GM19238 (cell line): ENCODE results near the gene SDCBP2.

Source experiments
- DNase-seq: peaks from one replicate; pipeline ENCODE4 v3.0.0; 2011; ENCODE audit warnings: low spot score; ENCODE audit not compliant: insufficient read length

SDCBP2 gene, protein sequence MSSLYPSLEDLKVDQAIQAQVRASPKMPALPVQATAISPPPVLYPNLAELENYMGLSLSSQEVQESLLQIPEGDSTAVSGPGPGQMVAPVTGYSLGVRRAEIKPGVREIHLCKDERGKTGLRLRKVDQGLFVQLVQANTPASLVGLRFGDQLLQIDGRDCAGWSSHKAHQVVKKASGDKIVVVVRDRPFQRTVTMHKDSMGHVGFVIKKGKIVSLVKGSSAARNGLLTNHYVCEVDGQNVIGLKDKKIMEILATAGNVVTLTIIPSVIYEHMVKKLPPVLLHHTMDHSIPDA

DNA sequence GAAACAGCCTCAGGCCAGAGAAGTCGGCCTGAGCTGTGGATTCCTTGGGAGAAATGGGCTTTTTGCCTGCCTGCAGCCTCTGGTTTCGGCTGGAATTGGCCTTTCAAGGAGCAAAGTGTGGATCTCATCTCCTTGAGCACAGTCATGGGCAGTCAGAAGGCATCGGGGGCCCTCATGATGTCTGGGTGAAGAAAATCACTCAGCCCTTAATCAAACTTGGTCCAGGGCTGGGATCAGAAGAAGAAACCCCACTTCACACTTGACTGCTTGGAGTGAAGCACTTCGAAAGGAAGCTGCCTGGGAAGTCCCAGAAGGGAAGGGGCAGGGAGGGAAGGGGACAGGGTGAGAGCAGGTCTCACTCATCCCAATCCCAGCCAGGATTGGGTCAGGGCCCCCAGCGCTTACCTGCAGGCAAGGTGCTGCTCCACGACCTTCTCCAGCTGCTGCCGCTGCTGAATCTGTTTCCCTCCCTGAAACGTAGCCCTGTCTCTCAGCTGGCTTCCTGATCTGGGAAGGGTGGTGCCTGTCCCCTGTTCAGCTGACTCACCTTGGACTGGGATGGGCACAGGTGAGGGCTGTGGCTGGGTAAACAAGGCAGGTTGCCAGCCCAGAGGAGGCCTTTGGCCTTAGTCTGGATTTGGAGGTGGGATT is at the start of gene SDCBP2:
TSS of gene SDCBP2 (minus strand) at position 460 of the 651 bp plus-strand sequence. CDS start 8,723 bp downstream, outside the sequence.
- no peak for DNase-seq

DNA sequence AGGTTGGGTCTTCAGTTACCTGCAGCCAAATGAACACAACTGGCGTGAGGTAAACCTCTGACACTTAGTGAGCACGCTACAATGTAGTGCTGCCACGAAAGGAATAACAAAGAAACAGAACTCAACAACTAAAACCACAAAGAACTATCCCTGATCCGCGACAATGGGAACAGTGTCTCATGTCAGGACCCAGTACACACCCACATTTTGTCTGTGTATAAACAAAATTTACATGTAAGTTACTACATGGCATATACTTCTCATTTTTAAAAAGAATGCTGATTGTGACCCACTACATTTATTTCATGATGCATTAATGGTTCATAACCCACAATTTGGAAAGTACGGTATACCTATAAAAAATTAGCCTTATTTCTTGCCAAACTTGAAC is 49.8 kb upstream of the SDCBP2 start:
- no peak for DNase-seq

DNA sequence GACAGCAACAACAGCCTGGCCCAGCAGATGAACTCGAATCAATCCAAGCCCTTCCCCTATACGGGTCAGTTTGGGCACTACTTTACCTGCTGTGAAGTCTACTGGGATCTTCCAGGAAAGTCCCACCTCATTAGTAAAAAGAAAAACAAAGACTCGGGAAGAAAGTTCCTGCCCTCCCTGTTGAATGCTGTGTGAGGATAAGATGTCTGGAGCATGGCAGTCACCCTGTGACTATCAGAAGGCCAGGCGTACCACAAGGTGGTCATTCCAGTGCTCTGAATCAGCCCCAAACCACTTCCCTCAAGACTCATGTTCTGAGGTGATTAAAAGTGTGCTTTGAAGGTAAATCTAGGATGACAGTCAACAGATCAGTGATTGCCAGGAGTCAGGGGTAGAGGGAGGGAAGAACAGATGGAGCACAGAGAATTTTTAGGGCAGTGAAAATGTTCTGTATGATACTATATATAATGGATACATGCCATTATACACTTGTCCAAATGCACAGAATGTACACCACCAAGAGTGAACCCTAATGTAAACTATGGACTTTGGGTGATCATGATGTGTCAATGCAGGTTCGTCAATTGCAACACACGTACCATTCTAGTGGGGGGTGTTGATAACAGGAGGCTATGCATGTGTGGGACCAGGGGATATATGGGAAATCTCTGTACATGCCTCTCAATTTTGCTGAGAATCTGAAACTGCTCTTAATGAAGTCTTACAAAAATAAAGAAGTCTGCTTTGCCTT is 49.2 kb upstream of the SDCBP2 start:
- no peak for DNase-seq

DNA sequence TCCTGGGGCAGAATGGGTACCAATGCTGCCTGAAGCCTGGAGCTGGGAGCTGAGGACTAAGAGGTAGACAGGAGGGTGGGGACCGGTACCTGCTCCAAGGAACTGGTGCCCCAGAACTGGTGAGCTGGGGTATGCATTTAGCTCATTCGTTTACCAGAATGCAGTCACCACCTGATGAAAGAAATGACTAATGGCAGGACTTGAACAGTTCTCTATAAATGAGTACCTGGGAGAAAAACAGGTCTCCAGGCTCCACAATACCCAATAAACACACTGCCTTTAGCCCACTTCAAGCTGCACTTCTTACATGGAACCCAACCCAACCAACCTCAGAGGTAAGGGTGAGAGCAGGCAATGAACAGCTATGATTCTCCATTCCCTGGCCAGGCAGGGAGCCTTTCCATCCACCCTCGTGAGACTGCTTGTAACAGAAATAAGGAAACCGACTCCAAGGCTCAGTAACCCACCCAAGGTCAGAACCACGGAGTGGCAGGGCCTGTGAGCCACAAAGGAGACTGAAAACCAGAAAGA is 48.5 kb upstream of the SDCBP2 start:
- DNase-seq: no peak

DNA sequence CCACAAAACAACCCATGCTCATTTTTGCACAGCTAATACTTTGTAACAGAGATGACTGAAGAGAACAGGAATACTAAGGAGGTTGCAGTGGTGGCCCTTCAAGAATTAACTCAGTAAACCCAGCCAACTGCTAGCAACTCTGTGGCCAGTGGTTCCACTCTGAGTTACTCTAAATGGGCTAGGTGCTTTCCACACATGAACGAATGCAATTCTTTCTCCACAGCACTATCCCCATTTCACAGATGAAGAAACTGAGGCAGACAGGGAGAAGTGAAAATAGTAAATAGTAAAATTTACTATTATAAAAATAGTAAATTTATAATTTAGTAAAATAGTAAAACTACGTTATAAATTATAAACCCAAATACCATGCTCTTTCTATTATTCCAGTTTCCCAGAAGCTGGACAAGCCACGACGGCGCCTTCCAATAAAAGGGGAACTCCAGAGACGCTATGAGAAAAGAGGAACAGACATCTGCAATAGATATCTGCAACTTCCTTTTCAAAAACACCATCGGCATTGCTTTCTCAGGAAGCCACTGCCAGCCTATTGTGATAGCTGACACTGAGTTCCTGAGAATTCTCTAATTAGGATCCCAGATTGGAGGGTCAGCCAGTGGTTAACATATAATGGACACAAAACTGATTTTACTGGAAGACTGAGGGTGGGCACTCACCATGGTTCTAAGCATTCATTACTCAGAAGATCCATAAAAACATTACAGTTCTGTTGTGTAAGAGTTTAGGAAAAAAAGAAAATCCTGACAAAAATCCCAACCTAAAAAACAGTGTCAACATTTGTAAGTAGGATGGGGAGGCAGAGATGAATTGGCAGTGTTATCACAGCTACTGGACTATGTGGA is 47.7 kb upstream of the SDCBP2 start:
- no peak for DNase-seq

DNA sequence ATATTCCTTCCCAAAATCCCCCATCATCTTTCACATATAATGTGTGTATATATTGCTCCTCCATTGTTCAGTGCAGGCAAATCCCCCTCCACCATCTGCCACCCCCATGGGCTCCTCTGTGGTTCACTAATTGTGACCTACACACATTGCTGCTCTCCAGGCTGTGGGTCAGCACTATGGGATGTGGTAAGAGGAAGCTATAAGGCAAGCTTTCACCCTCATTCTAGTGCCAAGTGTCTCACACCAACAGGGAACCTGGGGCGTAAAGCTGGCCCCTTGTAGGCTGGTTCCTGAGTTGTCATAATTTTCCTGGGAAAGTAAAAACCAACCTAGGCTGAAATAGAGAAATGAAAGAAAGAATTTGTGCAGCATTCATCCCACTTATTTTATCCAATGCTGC is 47.1 kb upstream of the SDCBP2 start:
- no peak for DNase-seq

DNA sequence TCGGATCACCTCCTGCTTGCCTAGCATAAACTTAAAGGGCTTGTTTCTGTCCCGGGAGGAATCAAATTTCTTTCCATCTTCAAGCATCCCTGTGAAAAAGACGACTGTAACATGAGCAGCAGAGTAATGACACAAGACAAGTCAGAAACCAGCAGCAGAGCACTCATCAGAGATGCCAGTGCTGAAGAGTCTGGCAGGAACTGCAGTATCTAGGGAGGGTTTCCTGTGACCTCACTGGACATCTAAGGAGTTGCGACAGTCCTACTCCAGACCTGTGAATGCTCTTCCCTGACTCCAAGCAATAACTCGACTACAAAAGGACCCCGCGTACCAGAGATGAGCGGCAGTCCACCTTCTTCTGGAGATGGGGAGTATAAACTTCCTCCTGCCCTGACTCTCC is 46.6 kb upstream of the SDCBP2 start:
- no peak for DNase-seq

DNA sequence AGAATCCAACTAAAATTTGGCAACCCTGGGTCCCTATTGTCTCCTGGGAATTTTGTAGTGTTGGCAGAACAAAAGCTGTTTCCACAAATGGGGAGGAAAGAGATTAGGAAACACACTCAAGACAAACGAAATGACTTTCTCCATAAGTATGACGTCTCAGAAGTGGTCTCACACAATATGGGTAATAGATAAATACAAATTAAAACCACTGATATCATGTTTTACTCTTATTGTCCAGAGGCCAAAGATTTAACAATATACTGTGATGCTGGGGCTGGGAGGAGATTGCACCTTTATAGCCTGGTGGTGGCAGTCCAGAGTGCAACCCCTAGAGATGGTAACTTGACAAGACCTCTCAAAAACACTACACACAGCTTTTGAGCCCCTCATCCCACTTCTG is 45.3 kb upstream of the SDCBP2 start:
- no peak for DNase-seq

DNA sequence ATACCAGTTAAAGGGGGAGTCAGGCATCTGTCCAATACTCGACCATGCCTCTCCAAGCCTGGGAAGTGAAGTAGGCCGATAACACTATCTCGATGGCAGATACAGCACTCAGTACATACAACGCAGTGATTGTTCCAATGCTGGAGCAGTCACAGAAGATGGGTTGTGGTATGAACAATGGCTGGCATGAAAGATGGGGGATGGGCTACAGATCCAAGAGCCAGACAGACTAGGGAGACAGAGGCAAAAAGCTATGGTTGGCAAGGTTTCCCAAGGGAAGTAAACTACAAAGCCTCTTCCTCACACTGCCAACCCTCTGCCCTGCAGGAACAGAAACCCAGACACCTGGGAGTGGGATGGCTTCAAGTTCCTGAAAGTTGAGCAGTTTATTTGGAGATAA is 44.7 kb upstream of the SDCBP2 start:
- no peak for DNase-seq

DNA sequence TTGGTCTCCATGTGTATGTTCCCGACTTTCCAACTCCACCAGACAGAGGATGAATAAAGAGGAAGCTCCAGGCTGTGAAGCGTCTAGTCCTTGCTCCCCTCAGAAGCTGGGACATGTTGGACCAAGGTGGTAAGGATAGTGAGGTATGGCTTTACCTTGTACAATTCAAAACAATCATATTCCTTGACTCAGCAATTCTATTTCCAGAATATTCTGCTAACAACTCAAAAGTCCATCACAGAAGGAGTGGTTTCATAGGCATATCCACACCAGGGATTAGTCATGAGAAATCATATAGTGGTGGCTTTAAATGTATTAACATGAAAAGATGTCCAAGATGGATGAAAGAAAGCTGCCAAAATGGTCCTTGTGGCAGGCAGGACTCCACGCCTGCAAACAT is 44.1 kb upstream of the SDCBP2 start:
- no peak for DNase-seq

DNA sequence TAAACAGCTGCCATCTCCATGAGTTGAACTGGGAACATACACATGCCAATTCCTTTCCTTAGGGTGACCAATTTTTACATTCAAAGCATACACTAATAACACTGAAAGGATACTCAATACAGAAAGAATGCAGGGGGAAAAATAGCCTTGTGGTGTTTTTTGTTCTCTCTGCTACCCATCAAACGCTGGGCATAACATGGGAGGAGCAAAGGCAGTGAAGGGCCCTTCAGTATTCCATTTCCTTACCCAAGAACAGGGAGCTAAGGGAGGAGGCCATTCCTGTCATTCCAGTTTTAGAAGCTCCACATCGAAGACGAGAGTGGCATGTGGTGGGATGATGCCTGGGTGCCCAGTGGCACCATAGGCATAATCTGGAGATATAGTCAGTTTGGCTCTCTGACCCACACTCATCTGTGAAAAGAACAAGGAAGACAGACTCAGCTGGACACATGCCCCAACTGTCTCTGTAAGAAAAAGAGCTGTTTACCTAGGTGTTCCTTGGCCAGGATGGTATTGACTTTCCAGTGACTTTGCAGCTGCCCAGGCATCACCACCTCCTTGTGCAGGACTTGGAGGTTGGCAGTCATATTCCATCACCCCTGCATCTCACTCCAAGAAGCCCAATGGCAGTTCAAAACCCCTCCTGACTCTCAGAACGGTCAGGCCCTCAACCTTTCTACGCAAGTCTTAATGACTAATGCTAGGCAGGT is 43.0 kb upstream of the SDCBP2 start:
- no peak for DNase-seq

DNA sequence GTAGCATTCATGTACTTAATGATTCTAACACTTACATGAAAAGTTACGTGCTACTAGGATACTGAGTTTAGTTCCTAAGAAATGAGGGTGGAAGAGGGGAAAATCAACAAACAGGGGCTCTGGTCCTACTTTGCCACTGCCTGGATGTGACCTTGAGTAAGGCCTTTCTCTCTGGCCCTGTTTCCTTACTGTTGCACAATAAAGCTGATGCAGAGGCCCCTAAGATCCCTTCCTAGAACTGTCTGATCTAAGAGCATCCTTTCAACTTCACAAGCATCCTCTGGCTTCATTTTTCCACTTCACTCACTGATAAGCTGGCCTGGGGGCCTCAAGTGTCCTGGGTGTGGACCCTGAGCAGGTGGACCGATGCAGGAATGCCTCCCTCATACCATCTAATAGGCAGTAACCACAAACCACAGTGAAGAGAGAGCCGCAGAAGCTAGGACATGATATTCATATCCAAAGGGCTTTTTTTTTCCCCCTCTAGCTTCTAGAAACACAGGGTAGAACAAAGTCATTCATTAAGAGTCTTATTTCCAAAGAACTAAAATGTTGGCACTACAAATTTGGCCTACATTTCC is 42.4 kb upstream of the SDCBP2 start:
- DNase-seq: no peak

DNA sequence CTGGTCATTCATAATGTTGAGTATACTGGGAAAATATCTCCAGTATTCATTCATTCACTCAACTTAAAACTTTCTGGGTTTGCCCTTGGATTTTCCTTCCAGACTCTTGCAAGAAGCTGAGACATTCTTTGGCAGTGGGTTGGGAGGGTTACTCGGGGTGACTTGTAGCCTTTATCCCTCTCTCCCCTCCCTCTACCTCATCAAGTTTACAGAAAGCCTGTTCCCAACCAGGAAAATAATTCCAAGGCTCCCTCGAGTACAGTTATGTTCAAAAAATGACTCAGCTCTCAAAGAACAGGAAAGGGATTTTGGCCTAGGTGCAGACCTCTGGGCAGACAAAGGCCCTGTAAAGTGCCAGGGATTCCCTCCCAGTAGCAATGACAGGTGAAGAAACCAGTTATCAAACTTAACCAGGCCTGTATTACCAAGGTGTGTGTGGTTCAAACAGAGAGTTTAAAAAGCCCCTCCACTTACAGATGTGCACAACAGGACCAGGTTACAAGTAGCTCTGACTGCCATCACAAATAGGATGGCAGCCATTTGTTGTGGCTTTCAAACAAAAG is 41.7 kb upstream of the SDCBP2 start:
- DNase-seq: no peak

DNA sequence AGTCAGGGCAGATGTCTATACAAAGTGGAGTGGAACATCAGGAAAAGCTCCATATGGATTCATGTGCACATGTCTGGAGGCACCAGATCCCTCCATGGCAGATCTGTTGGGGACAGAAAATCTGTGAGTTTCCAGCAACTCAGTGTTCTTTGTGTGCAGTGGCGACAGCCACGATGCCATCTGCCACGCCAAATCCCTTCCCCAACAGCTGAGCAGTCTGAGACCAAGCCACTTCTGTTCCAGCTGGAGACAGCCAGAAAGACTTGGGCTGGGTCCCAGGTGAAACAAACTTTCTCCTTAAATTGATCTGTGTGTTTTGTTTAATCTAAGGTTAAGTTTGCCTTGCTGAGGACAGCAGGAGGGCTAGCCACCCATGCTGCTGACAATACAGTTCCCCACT is 41.0 kb upstream of the SDCBP2 start:
- no peak for DNase-seq

DNA sequence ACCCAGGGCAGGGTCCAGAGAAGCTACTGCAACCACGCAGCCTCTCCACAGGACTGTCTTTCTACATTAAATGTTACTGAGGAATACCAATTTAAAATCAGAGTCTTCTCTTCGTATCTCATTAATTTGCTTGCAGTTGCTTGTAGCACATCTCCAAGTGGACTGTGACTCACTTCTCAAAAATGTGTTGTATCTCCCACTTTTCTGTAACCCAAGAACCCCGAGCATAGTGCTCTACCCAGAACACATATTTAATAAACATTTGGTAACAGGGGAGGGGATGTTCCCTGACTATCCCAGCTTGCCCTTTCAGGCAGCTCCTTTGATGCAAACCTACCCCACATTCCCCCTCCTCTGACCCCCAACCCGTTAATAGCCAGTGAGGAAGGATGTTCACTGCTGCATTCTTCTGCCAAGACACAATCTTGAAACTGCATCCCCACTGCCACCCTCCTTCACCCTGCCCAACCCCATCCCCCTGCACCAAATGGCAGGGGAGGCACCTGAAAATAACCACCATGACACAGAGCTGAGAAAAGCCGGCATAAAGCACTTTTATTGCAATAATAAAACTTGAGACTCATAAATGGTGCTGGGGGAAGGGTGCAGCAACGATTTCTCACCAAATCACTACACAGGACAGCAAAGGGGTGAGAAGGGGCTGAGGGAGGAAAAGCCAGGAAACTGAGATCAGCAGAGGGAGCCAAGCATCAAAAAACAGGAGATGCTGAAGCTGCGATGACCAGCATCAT is 39.7 kb upstream of the SDCBP2 start:
- DNase-seq: no peak

DNA sequence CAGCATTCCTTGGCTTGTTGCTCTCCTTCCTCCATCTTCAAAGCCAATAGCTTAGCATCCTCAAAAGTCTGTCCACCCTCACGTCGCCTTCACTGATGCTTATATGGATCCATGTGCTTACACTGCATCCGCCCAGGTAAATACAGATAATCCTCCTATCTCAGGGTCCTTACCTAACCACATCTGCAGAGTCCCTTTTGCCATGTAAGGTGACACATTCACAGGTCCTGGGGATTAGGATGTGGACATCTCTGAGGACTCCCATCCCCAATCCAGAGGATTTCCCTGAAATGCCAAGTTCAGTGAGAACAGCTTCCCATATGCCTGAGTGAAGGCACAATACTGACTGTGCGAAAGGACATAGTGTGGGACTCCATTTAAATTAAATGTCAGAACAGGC is 38.5 kb upstream of the SDCBP2 start:
- DNase-seq: no peak

DNA sequence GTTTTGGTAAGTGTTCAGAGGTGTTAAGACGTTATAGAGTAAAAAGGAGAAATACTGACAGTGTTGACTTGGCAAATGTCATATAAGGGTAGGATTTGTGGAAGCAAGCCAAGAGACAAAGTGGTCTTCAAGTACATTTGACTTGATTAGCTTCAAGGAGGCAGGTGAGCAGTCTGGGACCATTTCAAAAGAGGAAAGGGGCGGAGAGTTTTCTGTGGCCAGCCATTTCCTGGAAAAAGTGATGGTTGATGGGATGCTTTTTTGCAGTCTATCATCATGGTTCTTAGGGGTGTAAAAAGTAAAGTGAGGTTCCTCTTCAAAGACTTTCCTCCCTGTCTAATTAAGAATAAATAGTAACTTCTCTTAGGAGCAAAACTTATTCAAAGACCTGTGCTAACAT is 35.2 kb upstream of the SDCBP2 start:
- DNase-seq: no peak

DNA sequence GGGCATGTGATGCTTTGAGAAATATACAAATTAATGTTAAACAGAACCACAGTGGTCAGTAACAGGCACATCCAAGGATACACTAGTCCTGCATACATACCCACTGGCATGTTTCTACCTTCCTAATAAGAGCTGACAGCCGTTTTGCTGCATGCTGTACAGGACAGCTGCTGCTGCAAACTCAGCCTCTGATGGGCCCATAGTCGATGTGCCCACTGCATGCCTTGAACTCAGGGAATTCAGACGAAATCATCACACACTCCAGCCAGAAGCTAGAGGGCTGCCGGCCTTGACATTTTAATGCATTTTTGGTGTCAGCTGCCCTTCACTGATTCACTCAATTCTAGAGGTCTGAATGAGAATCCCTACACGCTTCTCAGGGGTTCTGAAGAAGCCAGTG is 34.6 kb upstream of the SDCBP2 start:
- DNase-seq: no peak

DNA sequence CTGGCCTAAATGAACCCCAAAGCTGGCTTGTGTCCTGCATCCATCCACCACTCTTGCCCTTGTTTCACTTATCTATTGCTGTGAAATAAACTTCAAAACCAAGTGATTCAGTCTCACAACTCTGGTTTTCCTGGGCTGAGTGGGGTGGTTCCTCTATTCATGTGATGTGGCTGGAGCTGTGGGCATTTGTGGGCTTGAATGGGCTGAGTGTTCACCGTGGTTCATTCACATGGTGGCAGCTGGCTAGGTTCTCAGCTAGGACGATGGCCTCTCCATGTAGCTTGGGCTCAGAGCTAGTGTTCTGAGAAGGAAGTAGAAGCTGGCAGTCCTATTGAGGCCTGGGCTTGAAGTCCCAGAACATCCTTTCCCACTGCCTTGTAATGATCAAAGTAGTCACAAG is 33.5 kb upstream of the SDCBP2 start:
- DNase-seq: no peak
